Esophagus muscularis mucosa (tissue), 4 donors: Measurements from ENCODE around the gene PREX1.

Experiments
- CTCF ChIP-seq, 3 experiments: fragments of 200-600 bp in 2 of 3; fragments of 450-650 bp in 1 of 3; sonication (generic) in 2 of 3; IDR thresholded peaks; one replicate each; pipeline ENCODE4 v1.5.1; 2017 to 2019; ENCODE audit warnings: antibody characterized with exemption in 3 of 3, mild to moderate bottlenecking in 2 of 3, moderate library complexity in 1 of 3
- EP300 ChIP-seq: sonication (generic); formaldehyde crosslinking; IDR thresholded peaks from one replicate; pipeline ENCODE4 v1.6.1; 2017; ENCODE audit warnings: antibody characterized with exemption
- POLR2A ChIP-seq: fragments of 450-650 bp; IDR thresholded peaks from one replicate; pipeline ENCODE4 v1.6.1; 2017; ENCODE audit warnings: antibody characterized with exemption, moderate library complexity, mild to moderate bottlenecking, low read depth
- POLR2AphosphoS5 ChIP-seq, 2 donors: sonication (generic); formaldehyde crosslinking; IDR thresholded peaks; one replicate each; pipeline ENCODE4 v1.6.1; 2017; ENCODE audit warnings: antibody characterized with exemption in 2 of 2

DNA sequence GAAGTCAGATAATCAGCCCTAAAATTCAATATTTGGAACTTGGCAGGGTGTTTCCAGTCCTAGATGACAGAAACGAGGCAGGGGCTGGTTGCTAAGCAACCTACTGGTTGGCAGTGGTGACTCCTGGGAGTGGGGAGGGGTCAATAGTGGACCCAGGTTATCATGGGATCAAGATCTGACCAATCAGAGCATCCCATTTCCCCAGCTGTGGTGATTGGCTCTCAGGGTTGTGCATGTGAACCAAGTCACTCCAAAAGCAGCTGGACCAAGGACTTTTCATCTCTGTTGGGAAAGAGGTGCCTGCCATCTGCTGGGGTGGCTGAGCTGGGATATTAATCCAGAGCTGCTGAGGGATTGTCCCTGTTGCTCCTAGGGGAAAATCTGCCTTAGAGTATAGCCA, 253.4 kb downstream of the PREX1 start:
- TF ChIP-seq POLR2AphosphoS5 (IDR thresholded peaks at IDR 0.05), result no peak
- no peak for TF ChIP-seq CTCF (IDR thresholded peaks at IDR 0.05)
- TF ChIP-seq POLR2A, result no peak
- no peak for TF ChIP-seq EP300
